ENCODE results near the gene RNF217. TPM values are rescaled to one million over a fixed set of nuclear protein-coding genes. Genes with fewer than 3 reads are reported as not detected.
A peak's percentile ranks its signal among the peaks of the same experiment; 100 is the strongest.

The RNF217 gene
- total RNA-seq, 1 donor from 2014 or later: 51.5 TPM

DNA sequence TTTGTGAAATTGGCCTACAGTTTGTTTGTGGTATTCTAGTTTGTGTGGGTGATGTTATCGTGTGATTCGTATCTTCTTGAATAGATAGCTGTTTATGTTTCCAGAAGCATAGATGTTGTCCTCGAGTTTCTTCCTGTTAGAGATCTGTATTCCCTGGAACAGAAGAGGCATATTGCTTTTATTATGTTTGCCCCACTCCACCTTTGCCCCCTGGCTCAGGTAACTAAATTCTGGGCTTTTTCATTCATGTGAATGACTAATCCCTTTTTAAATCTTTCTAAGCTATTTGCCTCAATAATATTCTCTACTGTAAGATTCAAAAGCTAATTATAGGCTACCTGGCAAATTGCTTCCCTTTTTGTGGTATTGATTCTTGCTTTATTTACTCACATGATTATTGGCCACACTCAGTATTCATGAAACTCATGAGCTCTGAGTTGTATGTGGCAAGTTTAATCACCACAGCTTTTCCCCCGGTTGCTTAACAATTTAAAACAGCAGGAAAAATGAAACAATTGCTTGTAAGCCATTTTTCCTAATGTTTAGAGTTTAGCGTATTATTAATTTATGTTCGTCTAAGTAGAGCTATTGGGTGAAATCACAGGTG, 12.6 kb downstream of the RNF217 start:
- Mint-ChIP-seq H3K27ac (ENCODE audit: unreplicated experiment) (no peak overlapping the region), H3K27me3 (ENCODE audit: low read depth) (no peaks in the 10 kb centered on the region), H3K4me1 (ENCODE audit: low read depth) (peaks cover 55% of the 10 kb centered on the region), H3K4me3 (ENCODE audit: unreplicated experiment) (no peak overlapping the region), H3K9me3 (ENCODE audit: low read depth) (no peaks in the 10 kb centered on the region), H3K36me3 (ENCODE audit: low read depth) (peaks cover 29% of the 10 kb centered on the region)
- TF ChIP-seq, protein P1, sequence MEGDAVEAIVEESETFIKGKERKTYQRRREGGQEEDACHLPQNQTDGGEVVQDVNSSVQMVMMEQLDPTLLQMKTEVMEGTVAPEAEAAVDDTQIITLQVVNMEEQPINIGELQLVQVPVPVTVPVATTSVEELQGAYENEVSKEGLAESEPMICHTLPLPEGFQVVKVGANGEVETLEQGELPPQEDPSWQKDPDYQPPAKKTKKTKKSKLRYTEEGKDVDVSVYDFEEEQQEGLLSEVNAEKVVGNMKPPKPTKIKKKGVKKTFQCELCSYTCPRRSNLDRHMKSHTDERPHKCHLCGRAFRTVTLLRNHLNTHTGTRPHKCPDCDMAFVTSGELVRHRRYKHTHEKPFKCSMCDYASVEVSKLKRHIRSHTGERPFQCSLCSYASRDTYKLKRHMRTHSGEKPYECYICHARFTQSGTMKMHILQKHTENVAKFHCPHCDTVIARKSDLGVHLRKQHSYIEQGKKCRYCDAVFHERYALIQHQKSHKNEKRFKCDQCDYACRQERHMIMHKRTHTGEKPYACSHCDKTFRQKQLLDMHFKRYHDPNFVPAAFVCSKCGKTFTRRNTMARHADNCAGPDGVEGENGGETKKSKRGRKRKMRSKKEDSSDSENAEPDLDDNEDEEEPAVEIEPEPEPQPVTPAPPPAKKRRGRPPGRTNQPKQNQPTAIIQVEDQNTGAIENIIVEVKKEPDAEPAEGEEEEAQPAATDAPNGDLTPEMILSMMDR (IDR thresholded peaks at IDR 0.05): no peak
- DNase-seq (ENCODE audit: low spot score): no peak

DNA sequence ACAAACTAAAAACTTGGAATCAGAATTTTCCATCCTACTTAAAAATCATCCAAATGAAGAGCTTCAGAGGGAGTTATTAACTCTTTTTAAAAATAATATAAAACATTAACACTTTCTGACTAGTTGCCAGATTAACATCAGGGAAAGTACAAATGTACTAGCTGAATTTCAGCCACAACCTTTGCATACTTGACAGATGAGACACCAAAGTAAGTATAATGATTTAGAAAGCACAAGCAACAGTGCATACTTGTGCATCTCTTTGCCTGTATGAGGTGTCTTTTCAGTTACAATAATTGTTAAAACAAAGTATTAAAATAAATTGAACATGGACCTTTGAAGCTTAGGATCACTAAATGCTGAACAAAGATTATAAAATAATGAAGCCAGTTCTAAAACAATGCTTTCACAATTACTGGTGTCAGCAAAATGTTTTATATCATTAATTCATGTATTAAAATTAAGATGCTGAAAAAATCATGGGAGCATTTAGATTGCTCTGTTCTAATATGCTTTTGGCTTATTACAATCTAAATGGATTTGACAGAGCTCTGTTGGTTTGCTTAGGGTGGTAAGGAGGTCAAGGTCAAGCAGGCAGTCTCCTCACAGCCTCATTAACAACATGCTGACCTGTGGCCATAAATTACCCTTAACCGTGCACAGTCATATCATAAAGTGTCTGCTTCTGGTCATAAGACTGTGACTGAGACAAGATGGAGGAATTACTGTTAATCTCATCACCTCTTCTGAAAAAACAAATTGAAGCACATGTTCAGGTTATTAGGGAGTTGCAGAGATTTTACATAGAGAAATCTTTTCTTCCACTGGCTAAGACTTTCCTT, 15.1 kb downstream of the RNF217 start:
- Mint-ChIP-seq H3K36me3 (ENCODE audit: low read depth) (peaks cover 22% of the 10 kb centered on the region), H3K9me3 (ENCODE audit: low read depth) (no peaks in the 10 kb centered on the region), H3K27me3 (ENCODE audit: low read depth) (no peaks in the 10 kb centered on the region), H3K4me1 (ENCODE audit: low read depth) (peaks cover 71% of the 10 kb centered on the region), H3K4me3 (ENCODE audit: unreplicated experiment) (no peak overlapping the region), H3K27ac (ENCODE audit: unreplicated experiment) (peak overlapping the region; percentile 79)
- TF ChIP-seq, protein P1 (IDR thresholded peaks at IDR 0.05): no peak
- no peak for DNase-seq (ENCODE audit: low spot score)

DNA sequence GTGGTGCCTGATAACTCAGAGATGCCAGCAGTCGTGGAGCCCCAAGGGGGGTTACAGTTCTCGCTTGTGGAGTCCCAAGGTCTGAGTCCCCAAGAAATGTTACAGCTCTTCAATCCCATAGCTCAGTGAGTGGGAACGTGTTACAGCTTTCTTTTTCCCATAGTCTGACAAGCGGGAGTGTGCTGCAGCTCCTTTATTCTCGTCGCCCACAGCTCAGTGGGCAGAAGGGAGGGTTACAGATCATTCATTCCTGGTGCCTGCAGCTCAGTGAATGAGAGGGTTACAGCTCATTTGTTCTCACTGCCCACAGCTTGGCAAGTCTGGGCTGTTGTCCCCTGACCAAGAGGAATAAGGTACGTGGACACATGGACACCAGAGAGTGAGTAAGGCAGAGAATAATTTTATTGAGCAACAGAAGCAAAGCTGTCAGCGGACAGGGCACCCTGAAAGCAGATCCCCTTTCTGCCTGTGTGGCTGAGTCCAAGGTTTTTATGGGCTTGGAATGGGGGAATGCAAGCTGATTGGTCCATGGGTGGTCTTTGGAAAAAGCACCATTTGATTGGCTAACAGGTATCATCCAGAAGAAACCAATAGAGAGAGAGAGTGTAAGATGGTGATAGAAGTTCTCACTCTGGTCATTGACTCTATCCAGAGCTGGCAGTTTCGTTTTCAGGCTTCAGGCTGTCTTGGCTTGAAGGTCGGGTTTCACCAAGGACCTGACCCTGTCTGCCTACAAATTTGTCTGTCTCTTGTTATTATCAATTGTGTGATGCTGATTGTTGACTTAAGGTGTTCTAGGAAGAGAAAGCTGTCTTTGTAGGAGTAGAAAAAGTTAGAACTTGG, 16.4 kb downstream of the RNF217 start:
- no peak overlapping the region for H3K4me3 Mint-ChIP-seq (ENCODE audit: unreplicated experiment)
- H3K27ac Mint-ChIP-seq (ENCODE audit: unreplicated experiment): peak overlapping the region; percentile 68
- no peaks in the 10 kb centered on the region for H3K9me3 Mint-ChIP-seq (ENCODE audit: low read depth)
- peaks cover 81% of the 10 kb centered on the region for H3K4me1 Mint-ChIP-seq (ENCODE audit: low read depth)
- no peak for DNase-seq (ENCODE audit: low spot score)
- peaks cover 15% of the 10 kb centered on the region for H3K36me3 Mint-ChIP-seq (ENCODE audit: low read depth)
- TF ChIP-seq, protein P1 (IDR thresholded peaks at IDR 0.05): no peak
- no peaks in the 10 kb centered on the region for H3K27me3 Mint-ChIP-seq (ENCODE audit: low read depth)

DNA sequence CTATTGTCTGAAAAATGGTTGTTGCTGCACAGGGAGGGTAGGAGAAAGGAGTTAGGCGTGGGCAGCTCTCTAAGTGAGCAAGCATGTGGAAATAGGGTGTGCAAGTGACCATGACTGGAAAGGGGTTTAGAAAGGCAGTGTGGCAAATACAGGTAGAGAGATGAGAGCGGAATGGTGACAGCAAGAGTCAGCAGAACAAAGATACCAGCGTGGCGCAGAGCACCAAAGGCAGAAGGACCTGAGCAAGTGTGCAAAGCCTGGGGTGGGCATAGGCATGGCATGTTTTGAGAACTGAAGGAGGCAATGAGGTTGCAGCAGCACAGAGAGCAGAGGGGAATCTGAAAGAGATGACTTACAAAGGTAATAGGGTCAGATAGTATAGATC, 17.0 kb downstream of the RNF217 start:
- H3K27ac Mint-ChIP-seq (ENCODE audit: unreplicated experiment): peak overlapping the region; percentile 4

More for the DNA sequence above, 17.0 kb downstream of the RNF217 start:
- Mint-ChIP-seq H3K4me3 (ENCODE audit: unreplicated experiment) (no peak overlapping the region), H3K27me3 (ENCODE audit: low read depth) (no peaks in the 10 kb centered on the region), H3K36me3 (ENCODE audit: low read depth) (peaks cover 13% of the 10 kb centered on the region), H3K9me3 (ENCODE audit: low read depth) (no peaks in the 10 kb centered on the region), H3K4me1 (ENCODE audit: low read depth) (peaks cover 87% of the 10 kb centered on the region)
- TF ChIP-seq, protein P1 (IDR thresholded peaks at IDR 0.05): no peak
- DNase-seq (ENCODE audit: low spot score): no peak

Measured in chondrocyte (in vitro differentiated cells).